GM15510 (cell line): ENCODE results near the gene TIMP4.

Source experiments
- POLR2A ChIP-seq: IDR thresholded peaks from 3 replicates; pipeline ENCODE4 v1.6.1; 2011; ENCODE audit warnings: borderline replicate concordance; ENCODE audit not compliant: insufficient read length; ENCODE audit errors: extremely low read depth

The TIMP4 gene

GRCh38 chr3:12143949-12144504 lies 14.7 kb downstream of the TIMP4 start:
- TF ChIP-seq POLR2A, result no peak

GRCh38 chr3:12142476-12142875 lies 16.2 kb downstream of the TIMP4 start:
- no peak for TF ChIP-seq POLR2A

GRCh38 chr3:12141350-12141749 lies 17.4 kb downstream of the TIMP4 start:
- TF ChIP-seq POLR2A, result no peak

GRCh38 chr3:12139111-12139511 lies 19.6 kb downstream of the TIMP4 start:
- no peak for TF ChIP-seq POLR2A

- TF ChIP-seq POLR2A, result no peak
These were observed 20.7 kb downstream of the TIMP4 start for GRCh38 chr3:12138044-12138443.

GRCh38 chr3:12136371-12136770 lies 22.3 kb downstream of the TIMP4 start:
- TF ChIP-seq POLR2A, result no peak

GRCh38 chr3:12135029-12135657 lies 23.6 kb downstream of the TIMP4 start:
- TF ChIP-seq POLR2A, result no peak

- no peak for TF ChIP-seq POLR2A
These were observed 25.8 kb downstream of the TIMP4 start for GRCh38 chr3:12132881-12133280.

GRCh38 chr3:12131351-12132090 lies 27.2 kb downstream of the TIMP4 start:
- no peak for TF ChIP-seq POLR2A

GRCh38 chr3:12127391-12127790 lies 31.3 kb downstream of the TIMP4 start:
- no peak for TF ChIP-seq POLR2A

- TF ChIP-seq POLR2A, result no peak
These were observed 32.9 kb downstream of the TIMP4 start for GRCh38 chr3:12125772-12126171.

GRCh38 chr3:12121466-12121865 lies 37.2 kb downstream of the TIMP4 start:
- no peak for TF ChIP-seq POLR2A

GRCh38 chr3:12120374-12121140 lies 38.2 kb downstream of the TIMP4 start:
- no peak for TF ChIP-seq POLR2A

- TF ChIP-seq POLR2A, result no peak
These were observed 41.2 kb downstream of the TIMP4 start for GRCh38 chr3:12117473-12117872.

GRCh38 chr3:12116870-12117269 lies 41.8 kb downstream of the TIMP4 start:
- no peak for TF ChIP-seq POLR2A
